ENCODE measurements around the gene RTP5.

Gene RTP5

DNA sequence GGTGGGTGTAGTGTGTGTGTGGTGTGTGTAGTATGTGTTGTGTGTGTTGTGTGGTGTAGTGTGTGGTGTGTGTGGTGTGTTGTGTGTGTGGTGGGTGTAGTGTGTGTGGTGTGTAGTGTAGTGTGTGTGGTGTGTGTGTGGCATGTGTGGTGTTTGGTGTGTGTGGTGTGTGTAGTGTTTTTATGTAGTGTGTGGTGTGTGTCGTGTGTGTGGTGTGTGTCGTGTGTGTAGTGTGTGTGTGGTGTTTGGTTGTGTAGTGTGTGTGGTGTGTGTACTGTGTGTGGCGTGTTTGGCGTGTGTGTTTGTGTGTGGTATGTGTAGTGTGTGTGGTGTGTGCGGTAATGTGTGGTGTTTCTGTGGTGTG lies 4.7 kb upstream of the RTP5 start:
- Histone ChIP-seq H3K9me2 (replicated peaks; ENCODE audit: control insufficient read depth, low read length) (no peaks in the 10 kb centered on the region), H3K9me3 (ENCODE audit: control insufficient read depth, insufficient read depth, low read length) (peaks cover 12% of the 10 kb centered on the region; the same call in 1 of the 2 replicates), H3K27ac (ENCODE audit: low read depth, low read length) (no peak overlapping the region), H3K27me3 (ENCODE audit: control insufficient read depth, low read length) (peaks cover 9% of the 10 kb centered on the region; the same call in 1 of the 2 replicates), H3K36me3 (ENCODE audit: control insufficient read depth, low read length) (no peaks in the 10 kb centered on the region), H3K4me1 (ENCODE audit: control insufficient read depth, low read length) (peaks cover 11% of the 10 kb centered on the region), H3K79me2 (ENCODE audit: control insufficient read depth, low read length) (no peaks in the 10 kb centered on the region), H3K4me3 (ENCODE audit: low read length) (no peak overlapping the region), H3F3A (ENCODE audit: control insufficient read depth, insufficient read depth) (peaks cover 8% of the 10 kb centered on the region), H3K4me2 (ENCODE audit: low read length) (no peak overlapping the region), H4K20me1 (ENCODE audit: control insufficient read depth, insufficient read depth, low read depth, low read length) (no peaks in the 10 kb centered on the region)
- TF ChIP-seq, protein P1, sequence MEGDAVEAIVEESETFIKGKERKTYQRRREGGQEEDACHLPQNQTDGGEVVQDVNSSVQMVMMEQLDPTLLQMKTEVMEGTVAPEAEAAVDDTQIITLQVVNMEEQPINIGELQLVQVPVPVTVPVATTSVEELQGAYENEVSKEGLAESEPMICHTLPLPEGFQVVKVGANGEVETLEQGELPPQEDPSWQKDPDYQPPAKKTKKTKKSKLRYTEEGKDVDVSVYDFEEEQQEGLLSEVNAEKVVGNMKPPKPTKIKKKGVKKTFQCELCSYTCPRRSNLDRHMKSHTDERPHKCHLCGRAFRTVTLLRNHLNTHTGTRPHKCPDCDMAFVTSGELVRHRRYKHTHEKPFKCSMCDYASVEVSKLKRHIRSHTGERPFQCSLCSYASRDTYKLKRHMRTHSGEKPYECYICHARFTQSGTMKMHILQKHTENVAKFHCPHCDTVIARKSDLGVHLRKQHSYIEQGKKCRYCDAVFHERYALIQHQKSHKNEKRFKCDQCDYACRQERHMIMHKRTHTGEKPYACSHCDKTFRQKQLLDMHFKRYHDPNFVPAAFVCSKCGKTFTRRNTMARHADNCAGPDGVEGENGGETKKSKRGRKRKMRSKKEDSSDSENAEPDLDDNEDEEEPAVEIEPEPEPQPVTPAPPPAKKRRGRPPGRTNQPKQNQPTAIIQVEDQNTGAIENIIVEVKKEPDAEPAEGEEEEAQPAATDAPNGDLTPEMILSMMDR (IDR thresholded peaks at IDR 0.05; ENCODE audit: low read depth, low read length, poor library complexity, severe bottlenecking): no peak
- TF ChIP-seq EZH2phosphoT487 (IDR thresholded peaks at IDR 0.05; ENCODE audit: borderline replicate concordance, low read length): no peak

GRCh38 chr2:241865416-241865956 lies 4.0 kb upstream of the RTP5 start:
- no peak for TF ChIP-seq EZH2phosphoT487 (IDR thresholded peaks at IDR 0.05; ENCODE audit: borderline replicate concordance, low read length)
- TF ChIP-seq, protein P1 (IDR thresholded peaks at IDR 0.05; ENCODE audit: low read depth, low read length, poor library complexity, severe bottlenecking): no peak
- no peaks in the 10 kb centered on the region for H3K36me3 ChIP-seq (ENCODE audit: control insufficient read depth, low read length)
- no peaks in the 10 kb centered on the region for H3K79me2 ChIP-seq (ENCODE audit: control insufficient read depth, low read length)
- peaks cover 9% of the 10 kb centered on the region; the same call in 1 of the 2 replicates for H3K27me3 ChIP-seq (ENCODE audit: control insufficient read depth, low read length)
- peaks cover 8% of the 10 kb centered on the region for H3F3A ChIP-seq (ENCODE audit: control insufficient read depth, insufficient read depth)
- H3K4me1 ChIP-seq (ENCODE audit: control insufficient read depth, low read length): peaks cover 4% of the 10 kb centered on the region
- H4K20me1 ChIP-seq (ENCODE audit: control insufficient read depth, insufficient read depth, low read depth, low read length): no peaks in the 10 kb centered on the region
- no peaks in the 10 kb centered on the region for H3K9me2 ChIP-seq (replicated peaks; ENCODE audit: control insufficient read depth, low read length)
- H3K9me3 ChIP-seq (ENCODE audit: control insufficient read depth, insufficient read depth, low read length): peaks cover 12% of the 10 kb centered on the region; the same call in 1 of the 2 replicates
- H3K4me2 ChIP-seq (ENCODE audit: low read length): no peak overlapping the region
- H3K27ac ChIP-seq (ENCODE audit: low read depth, low read length): no peak overlapping the region
- no peak overlapping the region for H3K4me3 ChIP-seq (ENCODE audit: low read length)

- Histone ChIP-seq H3F3A (ENCODE audit: control insufficient read depth, insufficient read depth) (peaks cover 8% of the 10 kb centered on the region), H3K79me2 (ENCODE audit: control insufficient read depth, low read length) (no peaks in the 10 kb centered on the region), H3K36me3 (ENCODE audit: control insufficient read depth, low read length) (no peaks in the 10 kb centered on the region), H4K20me1 (ENCODE audit: control insufficient read depth, insufficient read depth, low read depth, low read length) (no peaks in the 10 kb centered on the region), H3K9me2 (replicated peaks; ENCODE audit: control insufficient read depth, low read length) (no peaks in the 10 kb centered on the region), H3K4me1 (ENCODE audit: control insufficient read depth, low read length) (no peaks in the 10 kb centered on the region; the same call in 1 of the 2 replicates), H3K9me3 (ENCODE audit: control insufficient read depth, insufficient read depth, low read length) (peaks cover 12% of the 10 kb centered on the region; the same call in 1 of the 2 replicates), H3K4me3 (ENCODE audit: low read length) (no peak overlapping the region), H3K4me2 (ENCODE audit: low read length) (no peak overlapping the region), H3K27me3 (ENCODE audit: control insufficient read depth, low read length) (peaks cover 9% of the 10 kb centered on the region; the same call in 1 of the 2 replicates), H3K27ac (ENCODE audit: low read depth, low read length) (no peak overlapping the region)
- TF ChIP-seq EZH2phosphoT487 (IDR thresholded peaks at IDR 0.05; ENCODE audit: borderline replicate concordance, low read length): no peak
- TF ChIP-seq, protein P1 (IDR thresholded peaks at IDR 0.05; ENCODE audit: low read depth, low read length, poor library complexity, severe bottlenecking): no peak
Measured at GRCh38 chr2:241865957-241866789, 3.4 kb upstream of the RTP5 start.
